GM21619 (cell line): ENCODE results near the gene ZNF230.

Source experiments
- ATAC-seq: cut with Tn5 transposase; IDR thresholded peaks from one replicate; pipeline ENCODE4 v1.9.1; 2021; ENCODE audit not compliant: unreplicated experiment

The ZNF230 gene

GRCh38 chr19:44002566-44003460 is at the start of gene ZNF230:
ZNF230 (plus strand) TSS chr19:44002957; CDS start chr19:44007079, 4,122 bp downstream.
- peak; percentile 91 for ATAC-seq

- ATAC-seq = no peak
Observed at GRCh38 chr19:43956827-43957226, 45.9 kb upstream of the ZNF230 start.

DNA sequence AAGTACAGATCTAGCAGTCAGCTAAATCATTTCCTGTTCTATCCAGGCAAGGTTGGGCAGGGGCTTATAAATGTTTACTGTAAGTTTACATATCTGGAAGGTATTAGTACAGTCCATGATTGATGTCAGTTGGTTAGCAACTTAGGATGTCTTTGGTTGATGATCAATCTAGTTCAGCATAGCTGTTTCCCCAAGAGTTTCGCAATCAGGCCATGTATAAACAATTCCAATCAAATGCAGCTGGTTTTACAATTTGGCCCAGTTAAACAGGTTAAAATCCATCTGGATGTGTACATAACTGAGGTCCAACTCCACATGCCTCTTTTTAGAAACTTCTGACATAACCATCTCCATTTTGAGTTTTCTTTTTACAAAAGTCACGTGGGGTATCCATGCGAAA is 44.9 kb upstream of the ZNF230 start:
- no peak for ATAC-seq

GRCh38 chr19:43960411-43960810 is 42.3 kb upstream of the ZNF230 start:
- ATAC-seq = no peak

DNA sequence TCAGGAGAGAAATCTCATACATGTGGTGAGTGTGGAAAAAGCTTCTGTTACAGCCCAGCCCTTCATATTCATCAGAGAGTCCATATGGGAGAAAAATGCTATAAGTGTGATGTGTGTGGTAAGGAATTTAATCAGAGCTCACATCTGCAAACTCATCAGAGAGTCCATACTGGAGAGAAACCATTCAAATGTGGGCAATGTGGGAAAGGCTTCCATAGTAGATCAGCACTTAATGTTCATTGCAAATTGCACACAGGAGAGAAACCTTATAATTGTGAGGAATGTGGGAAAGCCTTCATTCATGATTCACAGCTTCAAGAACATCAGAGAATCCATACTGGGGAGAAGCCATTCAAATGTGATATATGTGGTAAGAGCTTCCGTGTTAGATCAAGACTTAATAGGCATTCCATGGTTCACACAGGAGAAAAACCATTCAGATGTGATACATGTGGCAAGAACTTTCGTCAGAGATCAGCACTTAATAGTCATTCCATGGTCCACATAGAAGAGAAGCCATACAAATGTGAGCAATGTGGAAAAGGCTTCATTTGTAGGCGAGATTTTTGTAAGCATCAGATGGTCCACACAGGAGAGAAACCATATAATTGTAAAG is 36.6 kb upstream of the ZNF230 start:
- ATAC-seq = no peak

DNA sequence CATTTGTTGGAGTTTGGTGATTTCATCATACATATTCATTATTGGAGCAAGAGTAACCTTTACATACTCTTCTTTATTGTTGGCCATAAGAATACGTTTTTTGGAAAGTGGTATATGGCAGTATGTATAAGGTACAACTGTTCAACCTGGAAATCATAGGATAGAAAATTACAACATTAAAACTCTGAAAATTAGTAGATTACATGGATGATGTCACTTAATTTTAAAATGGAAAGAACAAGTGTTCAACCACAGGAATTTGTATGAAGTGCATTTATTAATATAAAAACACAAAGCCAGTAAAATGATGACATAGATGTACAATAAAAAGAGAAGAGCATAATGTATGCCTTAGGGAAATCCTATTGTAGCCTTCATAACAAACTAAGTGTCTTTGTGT is 26.0 kb upstream of the ZNF230 start:
- no peak for ATAC-seq

DNA sequence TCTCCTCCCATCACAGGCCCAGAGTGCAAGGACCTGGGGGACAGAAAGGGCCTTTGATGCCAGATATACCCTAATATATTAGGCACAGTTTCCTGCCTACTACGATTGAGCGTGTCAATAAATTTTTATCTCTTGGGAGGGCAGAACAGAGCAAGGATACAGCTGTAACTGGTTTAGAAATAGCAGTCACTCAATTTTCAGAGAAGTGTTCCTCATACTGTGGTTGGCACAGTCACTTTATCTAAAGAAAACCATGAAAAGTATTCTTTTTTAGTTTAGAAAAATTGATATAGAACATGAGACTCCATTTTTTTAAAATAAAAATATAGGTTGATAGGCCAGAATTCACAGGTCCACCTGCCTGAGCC is 19.2 kb upstream of the ZNF230 start:
- ATAC-seq = no peak

GRCh38 chr19:43983912-43984686 is 18.7 kb upstream of the ZNF230 start, which contains the start of gene ZNF155:
ZNF155 (plus strand) TSS chr19:43984188; CDS start chr19:43988544, 4,356 bp downstream.
- peak; percentile 85 for ATAC-seq

DNA sequence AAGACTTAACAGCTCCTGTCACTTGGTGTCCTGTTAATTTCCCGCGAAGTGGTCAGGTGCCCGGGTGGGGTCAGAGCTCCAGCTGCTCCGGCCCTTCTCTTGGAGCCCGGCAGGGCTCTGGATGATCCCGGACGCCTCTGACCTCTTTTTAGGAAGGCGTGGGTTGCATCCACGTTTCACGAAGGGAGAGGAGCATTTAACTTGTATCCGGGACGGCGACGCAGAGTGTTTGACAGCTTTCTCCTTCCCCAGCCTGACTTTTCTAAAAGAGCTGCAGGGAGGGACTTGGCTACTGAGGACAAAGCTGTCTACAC is 18.1 kb upstream of the ZNF230 start:
- peak; percentile 18 for ATAC-seq

- no peak for ATAC-seq
Observed at GRCh38 chr19:43997631-43998290, 5.0 kb upstream of the ZNF230 start.

DNA sequence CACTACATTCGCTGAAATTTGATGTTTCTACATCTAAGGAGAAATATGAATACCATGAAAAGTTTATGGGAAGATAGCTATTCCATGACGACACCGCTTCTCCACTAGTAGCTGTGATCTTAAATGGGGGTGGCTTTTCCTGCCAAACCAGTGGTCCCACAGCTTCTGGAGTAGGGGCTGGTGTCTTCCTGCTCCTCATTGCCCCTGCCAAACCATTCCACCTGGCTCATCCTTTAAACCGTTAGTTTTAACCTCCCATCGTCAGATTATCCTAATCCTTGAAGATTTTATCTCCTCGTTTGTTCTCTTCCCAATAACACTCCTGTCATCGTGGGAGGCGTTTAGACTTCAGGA is 568 bp upstream of the ZNF230 start:
- ATAC-seq = no peak

DNA sequence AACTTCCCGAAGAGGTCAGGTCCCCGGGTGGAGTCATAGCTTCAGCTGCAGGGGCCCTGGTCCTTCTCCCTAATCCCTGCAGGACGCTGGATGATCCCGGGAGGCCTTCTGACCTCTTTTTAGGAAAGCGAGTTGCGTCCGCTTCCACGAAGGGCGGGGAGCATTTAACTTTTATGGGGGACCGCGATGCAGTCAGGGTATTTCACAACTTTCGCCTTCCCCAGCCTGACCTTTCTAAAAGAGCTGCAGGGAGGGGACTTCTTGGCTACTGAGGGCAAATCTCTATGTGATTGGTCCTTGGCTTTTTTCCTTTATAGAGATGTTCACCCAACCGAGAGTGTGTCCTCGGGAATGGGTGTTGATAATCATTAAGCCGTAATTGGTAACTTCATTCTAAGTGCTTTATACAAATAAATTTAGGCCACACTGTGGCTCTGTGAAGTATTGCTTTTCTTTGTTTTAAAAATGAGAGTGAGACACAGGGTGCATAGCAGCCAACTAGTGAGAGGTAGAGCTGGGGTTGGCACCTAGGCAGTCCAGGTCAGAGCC is 778 bp downstream of the ZNF230 start:
- peak; percentile 25 for ATAC-seq

DNA sequence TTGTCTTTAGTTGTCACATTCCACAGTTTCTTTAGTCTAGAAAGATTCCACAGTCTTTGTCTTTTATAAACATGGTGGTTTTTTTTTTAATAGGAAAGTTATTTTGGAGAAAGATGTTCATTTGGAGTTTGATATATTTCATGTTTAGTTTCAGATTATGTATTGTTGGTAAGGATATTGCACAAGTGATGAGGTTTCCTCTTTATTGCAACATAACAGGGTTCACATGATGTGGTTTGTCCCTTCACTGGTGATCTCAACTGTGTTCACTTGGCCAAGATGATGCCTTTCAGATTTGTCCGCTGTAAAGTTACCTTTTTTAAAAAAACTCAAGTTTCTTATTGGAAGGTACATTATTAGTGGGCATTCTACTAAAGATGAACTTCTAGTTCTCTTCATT is 3.2 kb downstream of the ZNF230 start:
- no peak for ATAC-seq

GRCh38 chr19:44007473-44007872 is 4.7 kb downstream of the ZNF230 start:
- ATAC-seq = no peak

DNA sequence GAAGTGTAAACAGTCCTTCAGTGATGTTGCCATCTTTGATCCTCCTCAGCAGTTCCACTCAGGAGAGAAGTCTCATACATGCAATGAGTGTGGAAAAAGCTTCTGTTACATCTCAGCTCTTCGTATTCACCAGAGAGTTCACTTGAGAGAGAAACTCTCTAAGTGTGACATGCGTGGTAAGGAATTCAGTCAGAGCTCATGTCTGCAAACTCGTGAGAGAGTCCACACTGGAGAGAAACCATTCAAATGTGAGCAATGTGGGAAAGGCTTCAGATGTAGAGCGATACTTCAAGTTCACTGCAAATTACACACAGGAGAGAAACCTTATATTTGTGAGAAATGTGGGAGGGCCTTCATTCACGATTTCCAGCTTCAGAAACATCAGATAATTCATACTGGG is 7.7 kb downstream of the ZNF230 start:
- no peak for ATAC-seq

- ATAC-seq = no peak
Observed at GRCh38 chr19:44019498-44019897, 16.7 kb downstream of the ZNF230 start.

- ATAC-seq = no peak
Observed at GRCh38 chr19:44021221-44021620, 18.5 kb downstream of the ZNF230 start.

- no peak for ATAC-seq
Observed at GRCh38 chr19:44024900-44025216, 22.1 kb downstream of the ZNF230 start.

DNA sequence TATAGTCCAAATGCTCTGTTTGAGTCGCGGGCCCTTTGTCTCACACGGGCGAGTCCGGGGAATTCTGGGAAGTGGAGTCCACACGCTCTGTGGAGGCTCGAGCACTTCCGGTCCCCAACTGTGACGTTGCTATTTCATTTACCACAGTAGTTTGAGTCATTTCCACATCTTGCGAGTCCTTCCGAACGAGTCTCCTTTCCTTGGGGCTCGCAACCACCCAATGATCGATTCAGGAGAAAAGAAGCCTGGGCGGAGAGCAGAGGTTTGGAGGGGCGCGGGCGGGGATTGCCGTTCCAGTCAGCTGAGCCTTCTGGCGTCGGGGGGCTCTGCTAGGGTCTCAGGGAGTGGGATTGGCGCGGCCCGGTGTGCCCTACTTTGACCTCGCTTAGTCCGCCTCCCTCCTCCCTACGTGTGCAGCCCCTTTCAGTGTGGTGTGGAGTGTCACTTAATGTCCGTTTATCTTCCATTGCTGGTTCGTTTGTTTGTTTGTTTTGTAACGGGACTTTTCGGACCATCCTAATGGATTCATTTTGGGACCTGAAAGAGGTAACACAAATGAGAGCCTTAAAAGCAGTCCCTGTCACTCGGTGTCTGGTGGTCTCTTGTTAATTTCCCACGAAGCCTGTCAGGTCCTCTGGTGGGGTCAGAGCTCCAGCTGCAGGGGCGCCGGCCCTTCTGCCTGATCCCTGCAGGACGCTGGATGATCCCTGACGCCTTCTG is 22.6 kb downstream of the ZNF230 start, which contains the start of gene ZNF222:
TSS of gene ZNF222 (plus strand) at position 163 of the 720 bp plus-strand sequence. CDS start at position 221, 58 bp downstream.
- ATAC-seq = peak; percentile 98

GRCh38 chr19:44026622-44027021 is 23.9 kb downstream of the ZNF230 start:
- ATAC-seq = no peak
